Measurements from ENCODE around the gene PCDHGA2.
"Not testable (repeated sequence)": the region's sequence is repeated elsewhere in the genome, so short reads cannot be mapped to it uniquely, and the experiment has no call there.

The PCDHGA2 gene

GRCh38 chr5:141338538-141339306 lies at the start of gene PCDHGA2:
Gene PCDHGA2, plus strand, starts transcription at chr5:141338760.
- peak; percentile 65 for DNase-seq

GRCh38 chr5:141298376-141298775 lies 40.2 kb upstream of the PCDHGA2 start:
- no peak for DNase-seq

GRCh38 chr5:141303756-141304155 lies 34.8 kb upstream of the PCDHGA2 start, which contains the start of gene SLC25A2:
Gene SLC25A2, minus strand, starts transcription at chr5:141304049. Its CDS starts 184 bp downstream, at chr5:141303865.
- no peak for DNase-seq

- DNase-seq, result no peak
These were observed 31.9 kb upstream of the PCDHGA2 start for GRCh38 chr5:141306630-141307029.

- DNase-seq, result no peak
These were observed 24.8 kb upstream of the PCDHGA2 start for GRCh38 chr5:141313711-141314110.

GRCh38 chr5:141316963-141317362 lies 21.6 kb upstream of the PCDHGA2 start:
- not testable (repeated sequence) for DNase-seq

GRCh38 chr5:141319202-141319601 lies 19.4 kb upstream of the PCDHGA2 start:
- DNase-seq, result no peak

- DNase-seq, result no peak
These were observed 18.9 kb upstream of the PCDHGA2 start for GRCh38 chr5:141319699-141320098.

- peak; percentile 95 for DNase-seq
These were observed 18.1 kb upstream of the PCDHGA2 start, which contains the start of gene TAF7 for GRCh38 chr5:141320225-141321169. Gene TAF7, minus strand, starts transcription at chr5:141320784. Its CDS starts 740 bp downstream, at chr5:141320044.

- no peak for DNase-seq
These were observed 16.3 kb upstream of the PCDHGA2 start for GRCh38 chr5:141322261-141322660.

- DNase-seq, result peak; percentile 87
These were observed 12.3 kb upstream of the PCDHGA2 start for GRCh38 chr5:141326088-141326854.

GRCh38 chr5:141328231-141328630 lies 10.3 kb upstream of the PCDHGA2 start:
- no peak for DNase-seq

GRCh38 chr5:141330299-141331080 lies 8.1 kb upstream of the PCDHGA2 start, which contains the start of gene PCDHGA1:
Gene PCDHGA1, plus strand, starts transcription at chr5:141330514.
- peak; percentile 63 for DNase-seq

GRCh38 chr5:141332571-141332970 lies 6.0 kb upstream of the PCDHGA2 start:
- DNase-seq, result not testable (repeated sequence)

- DNase-seq, result not testable (repeated sequence)
These were observed 2.3 kb downstream of the PCDHGA2 start for GRCh38 chr5:141340781-141341354.

- no peak for DNase-seq
These were observed 4.2 kb downstream of the PCDHGA2 start for GRCh38 chr5:141342773-141343172.

- peak; percentile 41 for DNase-seq
These were observed 4.8 kb downstream of the PCDHGA2 start, which contains the start of gene PCDHGA3 for GRCh38 chr5:141343242-141343952. Gene PCDHGA3, plus strand, starts transcription at chr5:141343829. Its CDS starts 205 bp downstream, at chr5:141344034.

- no peak for DNase-seq
These were observed 5.4 kb downstream of the PCDHGA2 start for GRCh38 chr5:141343953-141344463.

GRCh38 chr5:141345327-141345726 lies 6.8 kb downstream of the PCDHGA2 start:
- no peak for DNase-seq

- DNase-seq, result not testable (repeated sequence)
These were observed 7.5 kb downstream of the PCDHGA2 start for GRCh38 chr5:141346017-141346416.
